H1 (cell line): ENCODE measurements around the gene LIPG. TPM values are rescaled to one million over a fixed set of nuclear protein-coding genes. Genes with fewer than 3 reads are reported as not detected.

ENCODE experiments used
- CTCF ChIA-PET: fragments of 300-600 bp; sonication (Branson Sonifier 250); formaldehyde crosslinking; loops from one replicate; lab custom pipeline; 2021; ENCODE audit not compliant: partially characterized antibody; lab: Charles Lee
- POLR2A ChIA-PET: fragments of 300-600 bp; sonication (Branson Sonifier 250); formaldehyde crosslinking; loops from one replicate; lab custom pipeline; 2021; ENCODE audit warnings: inconsistent platforms; ENCODE audit not compliant: partially characterized antibody; lab: Charles Lee
- DNase-seq, 2 experiments: peaks; one replicate each; pipeline versions ENCODE4 v3.0.0 to v3.0.0-alpha.2; 2010 to 2022; ENCODE audit warnings: low spot score in 2 of 2, low read depth in 1 of 2, mixed read lengths in 1 of 2
- FAIRE-seq: peaks from 2 replicates; lab custom pipeline; 2011; peaks lifted over from hg19 to GRCh38; lab: Jason Lieb, UNC
- H2AFZ ChIP-seq: 2 replicates; pipeline ENCODE4 v1.8.1; 2012; ENCODE audit warnings: low read length, inconsistent platforms
- H2AK5ac ChIP-seq: 2 replicates; pipeline ENCODE4 v1.6.1; 2013; ENCODE audit warnings: low read depth, low read length
- H2BK120ac ChIP-seq: replicated peaks from 2 replicates; pipeline ENCODE3; 2013; ENCODE audit warnings: low read depth, low read length, inconsistent platforms
- H2BK12ac ChIP-seq: 2 replicates; pipeline ENCODE4 v1.6.1; 2013; ENCODE audit warnings: low read depth, low read length
- H2BK15ac ChIP-seq: 2 replicates; pipeline ENCODE4 v1.6.1; 2013; ENCODE audit warnings: low read length
- H2BK20ac ChIP-seq: 2 replicates; pipeline ENCODE4 v1.6.1; 2013; ENCODE audit warnings: low read length
- H2BK5ac ChIP-seq: 2 replicates; pipeline ENCODE4 v1.6.1; 2013; ENCODE audit warnings: low read depth, low read length
- H3K14ac ChIP-seq: 2 replicates; pipeline ENCODE4 v1.6.1; 2013; ENCODE audit warnings: inconsistent platforms; ENCODE audit not compliant: insufficient read length
- H3K18ac ChIP-seq: 2 replicates; pipeline ENCODE4 v1.6.1; 2013; ENCODE audit warnings: low read length; ENCODE audit errors: extremely low read depth
- H3K23ac ChIP-seq: 2 replicates; pipeline ENCODE4 v1.6.1; 2013; ENCODE audit warnings: inconsistent platforms; ENCODE audit not compliant: insufficient read length
- H3K23me2 ChIP-seq: 2 replicates; pipeline ENCODE4 v1.6.1; 2013; ENCODE audit warnings: low read depth, low read length
- H3K27ac ChIP-seq: 2 replicates; pipeline ENCODE4 v1.6.1; 2011; ENCODE audit warnings: low read depth, low read length, inconsistent platforms
- H3K27me3 ChIP-seq, 4 experiments: replicated peaks in 1 of 4; 1 replicate in 1 of 4; 2 replicates in 3 of 4; pipeline versions ENCODE4 v1.6.1 to v1.8.1; 2011 to 2013; ENCODE audit warnings: low read length in 3 of 4, mild to moderate bottlenecking in 3 of 4, inconsistent platforms in 2 of 4, mixed read lengths in 2 of 4, moderate library complexity in 1 of 4; ENCODE audit not compliant: control insufficient read depth in 3 of 4, insufficient read depth in 3 of 4; ENCODE audit errors: extremely low read depth in 1 of 4
- H3K36me3 ChIP-seq, 4 experiments: 2 replicates each; pipeline versions ENCODE4 v1.6.1 to v1.8.1; 2011 to 2013; ENCODE audit warnings: mild to moderate bottlenecking in 4 of 4, low read length in 3 of 4, moderate library complexity in 2 of 4, control low read depth in 1 of 4, inconsistent platforms in 1 of 4; ENCODE audit not compliant: insufficient read depth in 4 of 4, control insufficient read depth in 2 of 4
- H3K4ac ChIP-seq: replicated peaks from 2 replicates; pipeline ENCODE3; 2013; ENCODE audit warnings: low read length, low read depth, mixed read lengths, inconsistent platforms; ENCODE audit not compliant: insufficient read length
- H3K4me1 ChIP-seq, 4 experiments: replicated peaks in 1 of 4; 1 replicate in 1 of 4; 2 replicates in 3 of 4; pipeline versions ENCODE4 v1.6.1 to v1.8.1; 2011 to 2013; ENCODE audit warnings: low read length in 3 of 4, inconsistent platforms in 2 of 4, mixed read lengths in 1 of 4; ENCODE audit not compliant: insufficient read depth in 4 of 4, control insufficient read depth in 3 of 4
- H3K4me2 ChIP-seq, 2 experiments: 2 replicates each; pipeline versions ENCODE4 v1.6.1 to v1.8.1; 2011 to 2013; ENCODE audit warnings: low read depth in 2 of 2, low read length in 2 of 2, control low read depth in 1 of 2, inconsistent platforms in 1 of 2, mild to moderate bottlenecking in 1 of 2; ENCODE audit not compliant: insufficient read depth in 1 of 2
- H3K4me3 ChIP-seq, 4 experiments: fragments of 200-600, 300-600 bp in 1 of 4; sonication (generic), shearing (Covaris generic), sonication (Bioruptor Twin) in 1 of 4; 2 replicates each; pipeline versions ENCODE4 v1.5.1 to v1.8.1; 2011 to 2016; ENCODE audit warnings: low read length in 4 of 4, low read depth in 3 of 4, control low read depth in 2 of 4, inconsistent platforms in 2 of 4, mild to moderate bottlenecking in 2 of 4, mixed read lengths in 1 of 4, moderate library complexity in 1 of 4; ENCODE audit not compliant: insufficient read depth in 2 of 4; ENCODE audit errors: extremely low read depth in 1 of 4
- H3K56ac ChIP-seq: replicated peaks from 2 replicates; pipeline ENCODE3; 2013; ENCODE audit warnings: low read depth, mild to moderate bottlenecking, mixed read lengths, low read length, inconsistent platforms; ENCODE audit not compliant: insufficient read length
- H3K79me1 ChIP-seq: 2 replicates; pipeline ENCODE4 v1.6.1; 2013; ENCODE audit warnings: low read depth, low read length, control low read depth
- H3K79me2 ChIP-seq, 2 experiments: 2 replicates each; pipeline versions ENCODE4 v1.6.1 to v1.8.1; 2012 to 2013; ENCODE audit warnings: low read length in 2 of 2, mild to moderate bottlenecking in 2 of 2, inconsistent platforms in 1 of 2; ENCODE audit not compliant: insufficient read depth in 2 of 2, control insufficient read depth in 1 of 2
- H3K9ac ChIP-seq, 4 experiments: replicated peaks in 1 of 4; 1 replicate in 1 of 4; 2 replicates in 3 of 4; pipeline versions ENCODE4 v1.6.1 to v1.8.1; 2011 to 2013; ENCODE audit warnings: low read depth in 3 of 4, low read length in 3 of 4, control low read depth in 2 of 4, mild to moderate bottlenecking in 2 of 4, moderate library complexity in 2 of 4, inconsistent platforms in 1 of 4; ENCODE audit errors: extremely low read depth in 1 of 4
- H3K9me3 ChIP-seq, 2 experiments: 2 replicates each; pipeline versions ENCODE4 v1.6.1 to v1.8.1; 2012 to 2013; ENCODE audit warnings: mild to moderate bottlenecking in 2 of 2, moderate library complexity in 2 of 2, control low read depth in 1 of 2, inconsistent platforms in 1 of 2, low read depth in 1 of 2, low read length in 1 of 2, mixed read lengths in 1 of 2; ENCODE audit not compliant: insufficient read depth in 2 of 2
- H4K20me1 ChIP-seq, 2 experiments: replicated peaks in 1 of 2; 2 replicates each; pipeline versions ENCODE3 to v1.8.1; 2011 to 2013; ENCODE audit warnings: inconsistent platforms in 2 of 2, low read length in 2 of 2, mild to moderate bottlenecking in 1 of 2; ENCODE audit not compliant: insufficient read depth in 2 of 2, control insufficient read depth in 1 of 2
- H4K5ac ChIP-seq: 2 replicates; pipeline ENCODE4 v1.6.1; 2013; ENCODE audit warnings: low read length, low read depth, mixed read lengths, inconsistent platforms; ENCODE audit not compliant: insufficient read length
- H4K8ac ChIP-seq: 2 replicates; pipeline ENCODE4 v1.8.0; 2013; ENCODE audit warnings: mild to moderate bottlenecking, moderate library complexity, low read length, inconsistent platforms; ENCODE audit not compliant: insufficient read depth; ENCODE audit errors: extremely low read depth
- H4K91ac ChIP-seq: replicated peaks from 2 replicates; pipeline ENCODE3; 2013; ENCODE audit warnings: low read length, mixed read lengths, inconsistent platforms; ENCODE audit not compliant: insufficient read length
- ATF2 ChIP-seq: IDR thresholded peaks from 2 replicates; pipeline ENCODE4 v1.6.1; 2012; ENCODE audit warnings: low read length, inconsistent platforms
- ATF3 ChIP-seq: IDR thresholded peaks from 2 replicates; pipeline ENCODE4 v1.6.1; 2011; ENCODE audit warnings: low read depth, mild to moderate bottlenecking, low read length; ENCODE audit not compliant: insufficient read depth
- KDM1A ChIP-seq: fragments of 200-600, 300-600 bp; sonication (generic); IDR thresholded peaks from 2 replicates; pipeline ENCODE4 v1.7.1; 2016; ENCODE audit warnings: mild to moderate bottlenecking, low read length, borderline replicate concordance
- RAD21 ChIP-seq, 2 experiments: IDR thresholded peaks in 1 of 2; conservative IDR thresholded peaks in 1 of 2; 2 replicates each; pipeline ENCODE4 v1.6.1; 2011; ENCODE audit warnings: low read depth in 2 of 2, low read length in 2 of 2, improper control_type of control experiment in 1 of 2, inconsistent platforms in 1 of 2, mild to moderate bottlenecking in 1 of 2, moderate library complexity in 1 of 2
- TAF1 ChIP-seq: IDR thresholded peaks from 2 replicates; pipeline ENCODE4 v1.6.1; 2011; ENCODE audit warnings: mild to moderate bottlenecking, low read depth, low read length
- WGBS, 2 experiments: shearing (Covaris generic) in 1 of 2; methylation state at CpG; one replicate each; pipeline versions ENCODE4 v1.1.6 to v1.1.7; 2013 to 2015; ENCODE audit warnings: low lambda C conversion rate in 2 of 2, mixed read lengths in 2 of 2, inconsistent platforms in 1 of 2, low coverage in 1 of 2, missing lambda C conversion rate in 1 of 2; ENCODE audit not compliant: insufficient replicate concordance in 2 of 2, insufficient coverage in 1 of 2, insufficient read length in 1 of 2; ENCODE audit errors: extremely low coverage in 1 of 2, missing lambda C conversion rate in 1 of 2; 5-methylcytosine and 5-hydroxymethylcytosine counted together
- polyA plus RNA-seq, 7 experiments: library from polyadenylated mRNA; depleted of rRNA in 3 of 7; stranded (reverse) in 5 of 7; unstranded in 2 of 7; fragments of >200 nt in 5 of 7; fragments of 200-250 nt in 2 of 7; gene quantifications; 1 replicate in 5 of 7; 2 replicates in 1 of 7; 4 replicates in 1 of 7; pipeline versions ENCODE4 v1.2.1 to v1.2.3, GENCODE V29; 2011 to 2013; ENCODE audit warnings: missing spikeins in 2 of 7, mixed read lengths in 2 of 7
- total RNA-seq: library from RNA; stranded (reverse); fragmentation: NEBNext Ultra II Directional; extraction: Animal tissue kit (Norgen Biotek cat#: 25700); gene quantifications from 2 replicates; pipeline ENCODE4 v1.2.1, GENCODE V29; 2021

The LIPG gene
- total and polyA plus RNA-seq, 2 of the 8 experiments (the other 6 are each of a cell fraction or from before 2014, with no cell fraction given), result 9.2 to 9.8 TPM

- Histone ChIP-seq H3K27ac (no peak overlapping the region), H4K91ac (no peak overlapping the region), H3K18ac (no peak overlapping the region), H3K9ac (no peak overlapping the region; a peak in 1 of 7 replicates), H2BK15ac (no peak overlapping the region), H2AK5ac (no peak overlapping the region), H3K4me2 (no peak overlapping the region), H3K23ac (no peak overlapping the region), H3K79me2 (no peaks in the 10 kb centered on the region), H3K4me1 (peaks cover 0 to 7% (median 0%) of the 10 kb centered on the region in 4 experiments; a peak in 2 of 7 replicates), H2BK5ac (no peak overlapping the region), H3K56ac (no peak overlapping the region), H3K23me2 (no peaks in the 10 kb centered on the region), H2BK12ac (no peak overlapping the region), H2AFZ (peak overlapping the region; percentile 41; the same call in 1 of the 2 replicates), H3K4me3 (no peak overlapping the region), H3K27me3 (no peaks in the 10 kb centered on the region), H3K36me3 (no peaks in the 10 kb centered on the region), H3K14ac (no peak overlapping the region), H3K4ac (no peak overlapping the region), H2BK120ac (no peak overlapping the region), H4K20me1 (no peaks in the 10 kb centered on the region), H3K9me3 (no peaks in the 10 kb centered on the region; a peak in 1 of 4 replicates), H4K5ac (no peak overlapping the region), H2BK20ac (no peak overlapping the region), H4K8ac (no peak overlapping the region), H3K79me1 (no peaks in the 10 kb centered on the region)
- no peak for DNase-seq
- TF ChIP-seq RAD21 (IDR thresholded peaks at IDR 0.05 in 1 of 2, conservative IDR thresholded peaks at IDR 0.05 in 1 of 2; ENCODE audit: low read depth in 2 of 2, low read length in 2 of 2) (no peak), TAF1 (no peak), KDM1A (no peak), ATF3 (no peak), ATF2 (no peak)
- 84% methylated on average over 3 of the region's 3 CpGs; no CpG with 5 or more reads in 1 of the 2 experiments for WGBS, 2 experiments
- ChIA-PET CTCF (interaction anchor here (0.8 kb wide), 2 partner anchors 14 to 44 kb away, joined by 3 read pairs; no protein-coding TSS in a partner anchor), POLR2A (interaction anchor here (1.1 kb wide), 1 partner anchor 16 kb away, joined by 3 read pairs; no protein-coding TSS in a partner anchor)
- no peak for FAIRE-seq
Observed at GRCh38 chr18:49596687-49597086, 34.8 kb downstream of the LIPG start.
